Measurements from ENCODE around the gene PRDM8.
A peak's percentile ranks its signal among the peaks of the same experiment; 100 is the strongest.

The PRDM8 gene

GRCh38 chr4:80202741-80203553, 5.6 kb downstream of the PRDM8 start:
- no peaks in the 10 kb centered on the region for H3K36me3 Mint-ChIP-seq
- peak overlapping the region; percentile 89 for H3K4me3 Mint-ChIP-seq
- peaks cover 18% of the 10 kb centered on the region for H3K4me1 Mint-ChIP-seq (ENCODE audit: low read depth)
- H3K9me3 Mint-ChIP-seq (ENCODE audit: low read depth) = no peaks in the 10 kb centered on the region
- peak overlapping the region; percentile 64 for H3K27ac Mint-ChIP-seq
- H3K27me3 Mint-ChIP-seq = peaks cover 6% of the 10 kb centered on the region

- H3K27me3 Mint-ChIP-seq = peaks cover 8% of the 10 kb centered on the region
- no peaks in the 10 kb centered on the region for H3K9me3 Mint-ChIP-seq (ENCODE audit: low read depth)
- no peaks in the 10 kb centered on the region for H3K36me3 Mint-ChIP-seq
- peaks cover 15% of the 10 kb centered on the region for H3K4me1 Mint-ChIP-seq (ENCODE audit: low read depth)
- H3K27ac Mint-ChIP-seq = no peak overlapping the region
- H3K4me3 Mint-ChIP-seq = peak overlapping the region; percentile 42
Observed at GRCh38 chr4:80204433-80205011, 7.2 kb downstream of the PRDM8 start.

DNA sequence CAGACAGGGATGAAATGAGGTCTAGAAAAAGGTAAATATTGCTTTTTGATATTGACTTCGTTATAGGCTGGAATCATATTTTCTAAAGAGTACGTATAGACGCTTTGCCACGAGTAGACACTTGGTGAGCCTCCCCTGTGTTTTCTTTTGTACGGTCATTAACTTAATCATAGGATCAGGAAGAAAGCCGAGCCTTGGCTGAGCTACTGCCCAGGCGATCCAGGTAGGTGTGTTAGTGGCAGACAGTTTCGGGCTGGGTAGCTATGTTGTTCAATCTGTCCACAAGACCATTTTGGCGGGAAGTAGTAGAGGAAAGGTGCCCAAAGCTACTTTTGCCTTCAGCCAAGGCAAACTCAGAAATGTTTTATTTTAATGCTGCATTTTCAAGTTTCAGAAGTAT, 8.8 kb downstream of the PRDM8 start:
- Mint-ChIP-seq H3K4me3 (no peak overlapping the region), H3K36me3 (no peaks in the 10 kb centered on the region), H3K27ac (peak overlapping the region; percentile 5), H3K27me3 (peaks cover 9% of the 10 kb centered on the region), H3K4me1 (ENCODE audit: low read depth) (peaks cover 13% of the 10 kb centered on the region), H3K9me3 (ENCODE audit: low read depth) (no peaks in the 10 kb centered on the region)

DNA sequence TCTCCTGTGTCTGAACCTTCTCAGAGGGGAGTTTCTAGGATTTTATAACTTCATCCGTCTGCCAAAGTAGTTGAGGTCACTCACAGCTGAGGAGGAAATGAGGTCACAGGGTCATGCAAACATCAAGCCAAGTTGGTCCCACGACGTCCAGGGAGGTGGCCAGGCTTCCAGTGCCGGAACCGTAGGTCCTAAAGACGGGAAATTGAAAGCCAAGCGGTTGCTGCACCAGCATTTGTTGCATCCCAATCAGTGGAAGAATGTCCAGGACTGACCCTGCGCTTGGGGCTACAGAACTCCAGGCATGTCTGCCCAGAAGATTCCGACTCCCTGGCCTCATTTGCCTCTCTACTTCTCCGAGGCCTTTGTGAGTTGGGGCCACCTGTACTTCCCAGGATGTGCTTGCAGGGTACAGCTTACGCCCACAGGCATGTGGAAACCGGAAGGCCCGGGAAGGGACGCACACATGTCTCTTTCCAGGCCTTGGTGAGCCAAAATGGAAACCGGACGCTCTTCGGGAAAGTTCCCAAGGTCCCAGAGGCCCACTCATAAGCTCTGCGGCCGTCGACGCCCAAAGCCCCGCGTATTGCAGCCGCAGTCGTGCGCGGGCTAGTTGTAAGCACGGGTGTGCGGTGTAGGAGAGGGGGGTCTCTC, 9.3 kb downstream of the PRDM8 start:
- Mint-ChIP-seq H3K9me3 (ENCODE audit: low read depth) (no peaks in the 10 kb centered on the region), H3K27me3 (peaks cover 10% of the 10 kb centered on the region), H3K27ac (no peak overlapping the region), H3K4me3 (no peak overlapping the region), H3K4me1 (ENCODE audit: low read depth) (peaks cover 7% of the 10 kb centered on the region), H3K36me3 (no peaks in the 10 kb centered on the region)

GRCh38 chr4:80207172-80207583, 9.9 kb downstream of the PRDM8 start:
- Mint-ChIP-seq H3K4me3 (no peak overlapping the region), H3K27me3 (peaks cover 12% of the 10 kb centered on the region), H3K4me1 (ENCODE audit: low read depth) (peaks cover 6% of the 10 kb centered on the region), H3K36me3 (no peaks in the 10 kb centered on the region), H3K27ac (no peak overlapping the region), H3K9me3 (ENCODE audit: low read depth) (no peaks in the 10 kb centered on the region)

- Mint-ChIP-seq H3K27me3 (peaks cover 12% of the 10 kb centered on the region), H3K9me3 (ENCODE audit: low read depth) (no peaks in the 10 kb centered on the region)
Observed at GRCh38 chr4:80207664-80208063, 10.4 kb downstream of the PRDM8 start.

GRCh38 chr4:80208610-80209339, 11.5 kb downstream of the PRDM8 start:
- Mint-ChIP-seq H3K4me1 (ENCODE audit: low read depth) (peaks cover 1% of the 10 kb centered on the region), H3K36me3 (no peaks in the 10 kb centered on the region), H3K9me3 (ENCODE audit: low read depth) (no peaks in the 10 kb centered on the region), H3K27me3 (peaks cover 14% of the 10 kb centered on the region), H3K4me3 (no peak overlapping the region), H3K27ac (no peak overlapping the region)

More at GRCh38 chr4:80207664-80208063, 10.4 kb downstream of the PRDM8 start:
- Mint-ChIP-seq H3K4me3 (no peak overlapping the region), H3K27ac (peak overlapping the region; percentile 68), H3K4me1 (ENCODE audit: low read depth) (peaks cover 6% of the 10 kb centered on the region), H3K36me3 (no peaks in the 10 kb centered on the region)

DNA sequence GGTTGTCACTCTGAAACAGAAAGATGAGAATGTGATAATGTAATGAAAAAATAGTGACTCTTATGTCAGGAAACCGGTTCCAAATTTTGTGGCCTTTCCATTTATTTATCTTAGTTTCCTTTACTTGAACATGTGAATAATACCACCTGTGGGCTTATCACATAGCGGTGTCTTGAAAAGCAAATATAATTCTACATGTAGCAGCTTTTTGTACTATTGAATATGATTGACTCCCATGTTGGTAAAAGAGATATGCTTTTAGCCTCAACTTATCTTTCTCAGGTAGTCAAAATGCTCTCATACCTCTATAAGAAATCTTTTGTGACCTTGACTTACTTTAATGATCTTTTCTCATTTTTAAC, 12.0 kb downstream of the PRDM8 start:
- no peaks in the 10 kb centered on the region for H3K4me1 Mint-ChIP-seq (ENCODE audit: low read depth)
- no peaks in the 10 kb centered on the region for H3K36me3 Mint-ChIP-seq
- peaks cover 14% of the 10 kb centered on the region for H3K27me3 Mint-ChIP-seq
- no peak overlapping the region for H3K27ac Mint-ChIP-seq
- H3K9me3 Mint-ChIP-seq (ENCODE audit: low read depth) = no peaks in the 10 kb centered on the region
- no peak overlapping the region for H3K4me3 Mint-ChIP-seq

- H3K27me3 Mint-ChIP-seq = peaks cover 14% of the 10 kb centered on the region
Observed at GRCh38 chr4:80210549-80210948, 13.2 kb downstream of the PRDM8 start.

DNA sequence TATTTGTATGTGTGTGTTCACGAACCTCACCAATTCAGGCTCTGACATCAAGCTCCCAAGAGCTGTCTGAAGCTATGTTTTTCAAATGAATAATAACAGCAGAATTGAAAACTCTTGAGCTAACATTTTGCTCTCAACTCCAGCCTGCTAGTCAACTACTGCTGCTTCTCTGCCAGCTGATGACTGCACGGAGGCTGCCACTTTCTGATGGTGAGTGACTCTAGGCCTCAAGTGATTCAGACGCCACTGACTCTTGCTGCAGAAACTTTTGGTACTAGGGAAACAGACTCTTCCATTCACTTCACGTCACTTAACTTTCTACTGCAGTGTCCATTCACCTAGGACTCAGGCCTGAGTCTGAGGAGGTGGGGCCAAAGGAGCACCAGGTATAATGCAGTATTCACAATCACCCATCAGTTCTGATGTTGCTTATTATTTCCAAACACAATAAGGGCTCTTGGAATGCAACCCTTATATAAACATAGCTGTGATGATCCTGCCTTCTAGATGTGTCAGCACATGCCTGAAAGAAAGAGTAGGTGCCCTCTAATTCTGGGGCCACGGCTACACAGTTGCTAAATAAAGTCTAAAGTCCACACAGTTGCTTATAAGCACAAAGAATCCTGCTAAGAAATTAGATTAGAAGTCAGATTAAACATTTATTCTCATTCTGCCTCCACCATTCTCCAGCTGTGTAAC, 16.0 kb downstream of the PRDM8 start:
- no peak overlapping the region for H3K27ac Mint-ChIP-seq
- no peaks in the 10 kb centered on the region for H3K36me3 Mint-ChIP-seq
- no peaks in the 10 kb centered on the region for H3K9me3 Mint-ChIP-seq (ENCODE audit: low read depth)
- H3K27me3 Mint-ChIP-seq = peaks cover 10% of the 10 kb centered on the region
- no peaks in the 10 kb centered on the region for H3K4me1 Mint-ChIP-seq (ENCODE audit: low read depth)
- no peak overlapping the region for H3K4me3 Mint-ChIP-seq

More at GRCh38 chr4:80210549-80210948, 13.2 kb downstream of the PRDM8 start:
- Mint-ChIP-seq H3K4me3 (no peak overlapping the region), H3K36me3 (no peaks in the 10 kb centered on the region), H3K27ac (no peak overlapping the region), H3K4me1 (ENCODE audit: low read depth) (no peaks in the 10 kb centered on the region), H3K9me3 (ENCODE audit: low read depth) (no peaks in the 10 kb centered on the region)

GRCh38 chr4:80215449-80216052, 18.2 kb downstream of the PRDM8 start:
- Mint-ChIP-seq H3K27me3 (peaks cover 15% of the 10 kb centered on the region), H3K9me3 (ENCODE audit: low read depth) (no peaks in the 10 kb centered on the region), H3K4me1 (ENCODE audit: low read depth) (no peaks in the 10 kb centered on the region), H3K36me3 (no peaks in the 10 kb centered on the region), H3K4me3 (no peak overlapping the region), H3K27ac (no peak overlapping the region)

- Mint-ChIP-seq H3K4me1 (ENCODE audit: low read depth) (no peaks in the 10 kb centered on the region), H3K9me3 (ENCODE audit: low read depth) (no peaks in the 10 kb centered on the region), H3K27ac (no peak overlapping the region), H3K36me3 (no peaks in the 10 kb centered on the region), H3K4me3 (no peak overlapping the region), H3K27me3 (peaks cover 15% of the 10 kb centered on the region)
Observed at GRCh38 chr4:80216100-80216761, 18.9 kb downstream of the PRDM8 start.

GRCh38 chr4:80219301-80220025, 22.2 kb downstream of the PRDM8 start:
- no peaks in the 10 kb centered on the region for H3K36me3 Mint-ChIP-seq
- no peaks in the 10 kb centered on the region for H3K9me3 Mint-ChIP-seq (ENCODE audit: low read depth)
- no peak overlapping the region for H3K4me3 Mint-ChIP-seq
- H3K4me1 Mint-ChIP-seq (ENCODE audit: low read depth) = no peaks in the 10 kb centered on the region
- H3K27me3 Mint-ChIP-seq = peaks cover 12% of the 10 kb centered on the region
- no peak overlapping the region for H3K27ac Mint-ChIP-seq
